H1 (cell line): ENCODE results near the gene CXCL9. TPM values are rescaled to one million over a fixed set of nuclear protein-coding genes. Genes with fewer than 3 reads are reported as not detected.
"Not testable (repeated sequence)": the region's sequence is repeated elsewhere in the genome, so short reads cannot be mapped to it uniquely, and the experiment has no call there.

ENCODE experiments used
- CTCF ChIA-PET: fragments of 300-600 bp; sonication (Branson Sonifier 250); formaldehyde crosslinking; loops from one replicate; lab custom pipeline; 2021; ENCODE audit not compliant: partially characterized antibody; lab: Charles Lee
- POLR2A ChIA-PET: fragments of 300-600 bp; sonication (Branson Sonifier 250); formaldehyde crosslinking; loops from one replicate; lab custom pipeline; 2021; ENCODE audit warnings: inconsistent platforms; ENCODE audit not compliant: partially characterized antibody; lab: Charles Lee
- DNase-seq, 2 experiments: peaks; one replicate each; pipeline versions ENCODE4 v3.0.0 to v3.0.0-alpha.2; 2010 to 2022; ENCODE audit warnings: low spot score in 2 of 2, low read depth in 1 of 2, mixed read lengths in 1 of 2
- FAIRE-seq: peaks from 2 replicates; lab custom pipeline; 2011; peaks lifted over from hg19 to GRCh38; lab: Jason Lieb, UNC
- H2AFZ ChIP-seq: 2 replicates; pipeline ENCODE4 v1.8.1; 2012; ENCODE audit warnings: low read length, inconsistent platforms
- H2AK5ac ChIP-seq: 2 replicates; pipeline ENCODE4 v1.6.1; 2013; ENCODE audit warnings: low read depth, low read length
- H2BK120ac ChIP-seq: replicated peaks from 2 replicates; pipeline ENCODE3; 2013; ENCODE audit warnings: low read depth, low read length, inconsistent platforms
- H2BK12ac ChIP-seq: 2 replicates; pipeline ENCODE4 v1.6.1; 2013; ENCODE audit warnings: low read depth, low read length
- H2BK15ac ChIP-seq: 2 replicates; pipeline ENCODE4 v1.6.1; 2013; ENCODE audit warnings: low read length
- H2BK20ac ChIP-seq: 2 replicates; pipeline ENCODE4 v1.6.1; 2013; ENCODE audit warnings: low read length
- H2BK5ac ChIP-seq: 2 replicates; pipeline ENCODE4 v1.6.1; 2013; ENCODE audit warnings: low read depth, low read length
- H3K14ac ChIP-seq: 2 replicates; pipeline ENCODE4 v1.6.1; 2013; ENCODE audit warnings: inconsistent platforms; ENCODE audit not compliant: insufficient read length
- H3K18ac ChIP-seq: 2 replicates; pipeline ENCODE4 v1.6.1; 2013; ENCODE audit warnings: low read length; ENCODE audit errors: extremely low read depth
- H3K23ac ChIP-seq: 2 replicates; pipeline ENCODE4 v1.6.1; 2013; ENCODE audit warnings: inconsistent platforms; ENCODE audit not compliant: insufficient read length
- H3K23me2 ChIP-seq: 2 replicates; pipeline ENCODE4 v1.6.1; 2013; ENCODE audit warnings: low read depth, low read length
- H3K27ac ChIP-seq: 2 replicates; pipeline ENCODE4 v1.6.1; 2011; ENCODE audit warnings: low read depth, low read length, inconsistent platforms
- H3K27me3 ChIP-seq, 4 experiments: replicated peaks in 1 of 4; 1 replicate in 1 of 4; 2 replicates in 3 of 4; pipeline versions ENCODE4 v1.6.1 to v1.8.1; 2011 to 2013; ENCODE audit warnings: low read length in 3 of 4, mild to moderate bottlenecking in 3 of 4, inconsistent platforms in 2 of 4, mixed read lengths in 2 of 4, moderate library complexity in 1 of 4; ENCODE audit not compliant: control insufficient read depth in 3 of 4, insufficient read depth in 3 of 4; ENCODE audit errors: extremely low read depth in 1 of 4
- H3K36me3 ChIP-seq, 4 experiments: 2 replicates each; pipeline versions ENCODE4 v1.6.1 to v1.8.1; 2011 to 2013; ENCODE audit warnings: mild to moderate bottlenecking in 4 of 4, low read length in 3 of 4, moderate library complexity in 2 of 4, control low read depth in 1 of 4, inconsistent platforms in 1 of 4; ENCODE audit not compliant: insufficient read depth in 4 of 4, control insufficient read depth in 2 of 4
- H3K4ac ChIP-seq: replicated peaks from 2 replicates; pipeline ENCODE3; 2013; ENCODE audit warnings: low read length, low read depth, mixed read lengths, inconsistent platforms; ENCODE audit not compliant: insufficient read length
- H3K4me1 ChIP-seq, 4 experiments: replicated peaks in 1 of 4; 1 replicate in 1 of 4; 2 replicates in 3 of 4; pipeline versions ENCODE4 v1.6.1 to v1.8.1; 2011 to 2013; ENCODE audit warnings: low read length in 3 of 4, inconsistent platforms in 2 of 4, mixed read lengths in 1 of 4; ENCODE audit not compliant: insufficient read depth in 4 of 4, control insufficient read depth in 3 of 4
- H3K4me2 ChIP-seq, 2 experiments: 2 replicates each; pipeline versions ENCODE4 v1.6.1 to v1.8.1; 2011 to 2013; ENCODE audit warnings: low read depth in 2 of 2, low read length in 2 of 2, control low read depth in 1 of 2, inconsistent platforms in 1 of 2, mild to moderate bottlenecking in 1 of 2; ENCODE audit not compliant: insufficient read depth in 1 of 2
- H3K4me3 ChIP-seq, 4 experiments: fragments of 200-600, 300-600 bp in 1 of 4; sonication (generic), shearing (Covaris generic), sonication (Bioruptor Twin) in 1 of 4; 2 replicates each; pipeline versions ENCODE4 v1.5.1 to v1.8.1; 2011 to 2016; ENCODE audit warnings: low read length in 4 of 4, low read depth in 3 of 4, control low read depth in 2 of 4, inconsistent platforms in 2 of 4, mild to moderate bottlenecking in 2 of 4, mixed read lengths in 1 of 4, moderate library complexity in 1 of 4; ENCODE audit not compliant: insufficient read depth in 2 of 4; ENCODE audit errors: extremely low read depth in 1 of 4
- H3K56ac ChIP-seq: replicated peaks from 2 replicates; pipeline ENCODE3; 2013; ENCODE audit warnings: low read depth, mild to moderate bottlenecking, mixed read lengths, low read length, inconsistent platforms; ENCODE audit not compliant: insufficient read length
- H3K79me1 ChIP-seq: 2 replicates; pipeline ENCODE4 v1.6.1; 2013; ENCODE audit warnings: low read depth, low read length, control low read depth
- H3K79me2 ChIP-seq, 2 experiments: 2 replicates each; pipeline versions ENCODE4 v1.6.1 to v1.8.1; 2012 to 2013; ENCODE audit warnings: low read length in 2 of 2, mild to moderate bottlenecking in 2 of 2, inconsistent platforms in 1 of 2; ENCODE audit not compliant: insufficient read depth in 2 of 2, control insufficient read depth in 1 of 2
- H3K9ac ChIP-seq, 4 experiments: replicated peaks in 1 of 4; 1 replicate in 1 of 4; 2 replicates in 3 of 4; pipeline versions ENCODE4 v1.6.1 to v1.8.1; 2011 to 2013; ENCODE audit warnings: low read depth in 3 of 4, low read length in 3 of 4, control low read depth in 2 of 4, mild to moderate bottlenecking in 2 of 4, moderate library complexity in 2 of 4, inconsistent platforms in 1 of 4; ENCODE audit errors: extremely low read depth in 1 of 4
- H3K9me3 ChIP-seq, 2 experiments: 2 replicates each; pipeline versions ENCODE4 v1.6.1 to v1.8.1; 2012 to 2013; ENCODE audit warnings: mild to moderate bottlenecking in 2 of 2, moderate library complexity in 2 of 2, control low read depth in 1 of 2, inconsistent platforms in 1 of 2, low read depth in 1 of 2, low read length in 1 of 2, mixed read lengths in 1 of 2; ENCODE audit not compliant: insufficient read depth in 2 of 2
- H4K20me1 ChIP-seq, 2 experiments: replicated peaks in 1 of 2; 2 replicates each; pipeline versions ENCODE3 to v1.8.1; 2011 to 2013; ENCODE audit warnings: inconsistent platforms in 2 of 2, low read length in 2 of 2, mild to moderate bottlenecking in 1 of 2; ENCODE audit not compliant: insufficient read depth in 2 of 2, control insufficient read depth in 1 of 2
- H4K5ac ChIP-seq: 2 replicates; pipeline ENCODE4 v1.6.1; 2013; ENCODE audit warnings: low read length, low read depth, mixed read lengths, inconsistent platforms; ENCODE audit not compliant: insufficient read length
- H4K8ac ChIP-seq: 2 replicates; pipeline ENCODE4 v1.8.0; 2013; ENCODE audit warnings: mild to moderate bottlenecking, moderate library complexity, low read length, inconsistent platforms; ENCODE audit not compliant: insufficient read depth; ENCODE audit errors: extremely low read depth
- H4K91ac ChIP-seq: replicated peaks from 2 replicates; pipeline ENCODE3; 2013; ENCODE audit warnings: low read length, mixed read lengths, inconsistent platforms; ENCODE audit not compliant: insufficient read length
- WGBS, 2 experiments: shearing (Covaris generic) in 1 of 2; methylation state at CpG; one replicate each; pipeline versions ENCODE4 v1.1.6 to v1.1.7; 2013 to 2015; ENCODE audit warnings: low lambda C conversion rate in 2 of 2, mixed read lengths in 2 of 2, inconsistent platforms in 1 of 2, low coverage in 1 of 2, missing lambda C conversion rate in 1 of 2; ENCODE audit not compliant: insufficient replicate concordance in 2 of 2, insufficient coverage in 1 of 2, insufficient read length in 1 of 2; ENCODE audit errors: extremely low coverage in 1 of 2, missing lambda C conversion rate in 1 of 2; 5-methylcytosine and 5-hydroxymethylcytosine counted together
- polyA plus RNA-seq, 7 experiments: library from polyadenylated mRNA; depleted of rRNA in 3 of 7; stranded (reverse) in 5 of 7; unstranded in 2 of 7; fragments of >200 nt in 5 of 7; fragments of 200-250 nt in 2 of 7; gene quantifications; 1 replicate in 5 of 7; 2 replicates in 1 of 7; 4 replicates in 1 of 7; pipeline versions ENCODE4 v1.2.1 to v1.2.3, GENCODE V29; 2011 to 2013; ENCODE audit warnings: missing spikeins in 2 of 7, mixed read lengths in 2 of 7
- total RNA-seq: library from RNA; stranded (reverse); fragmentation: NEBNext Ultra II Directional; extraction: Animal tissue kit (Norgen Biotek cat#: 25700); gene quantifications from 2 replicates; pipeline ENCODE4 v1.2.1, GENCODE V29; 2021

The CXCL9 gene
- total and polyA plus RNA-seq, 2 of the 8 experiments (the other 6 are each of a cell fraction or from before 2014, with no cell fraction given) = not detected

DNA sequence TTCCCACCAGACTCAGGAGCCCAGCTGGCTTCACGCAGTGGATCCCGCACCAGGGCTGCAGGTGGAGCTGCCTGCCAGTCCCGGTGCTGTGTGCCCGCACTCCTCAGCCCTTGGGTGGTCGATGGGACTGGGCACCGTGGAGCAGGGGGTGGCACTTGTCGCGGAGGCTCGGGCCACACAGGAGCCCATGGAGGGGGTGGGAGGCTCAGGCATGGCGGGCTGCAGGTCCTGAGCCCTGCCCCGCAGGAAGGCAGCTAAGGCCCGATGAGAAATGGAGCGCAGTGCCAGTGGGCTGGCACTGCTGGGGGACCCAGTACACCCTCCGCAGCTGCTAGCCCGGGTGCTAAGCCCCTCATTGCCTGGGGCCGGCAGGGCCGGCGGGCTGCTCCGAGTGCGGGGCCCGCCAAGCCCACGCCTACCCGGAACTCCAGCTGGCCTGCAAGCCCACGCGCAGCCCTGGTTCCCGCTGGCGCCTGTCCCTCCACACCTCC is 43.3 kb upstream of the CXCL9 start:
- H3K4me3 ChIP-seq, H2AK5ac ChIP-seq, H2BK12ac ChIP-seq, H3K4ac ChIP-seq, H3K56ac ChIP-seq, H3K9ac ChIP-seq, H2BK15ac ChIP-seq, H3K23me2 ChIP-seq, H3K4me2 ChIP-seq, H3K14ac ChIP-seq, H3K36me3 ChIP-seq, H4K8ac ChIP-seq, H3K9me3 ChIP-seq, H4K91ac ChIP-seq, DNase-seq, H4K5ac ChIP-seq, H3K79me1 ChIP-seq, H2BK5ac ChIP-seq, H3K27me3 ChIP-seq, FAIRE-seq, H3K79me2 ChIP-seq, H3K27ac ChIP-seq, H3K18ac ChIP-seq, H2BK20ac ChIP-seq, H3K23ac ChIP-seq, POLR2A ChIA-PET, H4K20me1 ChIP-seq, H2AFZ ChIP-seq, H2BK120ac ChIP-seq, H3K4me1 ChIP-seq: not testable (repeated sequence)
- 97% methylated on average over 19 of the region's 27 CpGs; no CpG with 5 or more reads in 1 of the 2 experiments for WGBS, 2 experiments
- CTCF ChIA-PET = interaction anchor here (1.2 to 1.8 kb wide), 4 partner anchors 16 to 135 kb away, joined by 3 to 7 read pairs (median 4); no protein-coding TSS in a partner anchor
